Activated CD4-positive, CD25-positive, alpha-beta regulatory T cell treated with anti-CD3 and anti-CD28 coated beads, Interleukin-2, amount 50 U/mL, for 24 hours (primary cell): Measurements from ENCODE around the gene QSOX1.

Experiments
- ATAC-seq, 2 donors: fragments of 150-1000 bp; cut with Tn5 transposase; one replicate each; pipeline ENCODE4 v1.10.0; 2021; ENCODE audit warnings: mild to moderate bottlenecking in 1 of 2, moderate library complexity in 1 of 2

QSOX1 gene

DNA sequence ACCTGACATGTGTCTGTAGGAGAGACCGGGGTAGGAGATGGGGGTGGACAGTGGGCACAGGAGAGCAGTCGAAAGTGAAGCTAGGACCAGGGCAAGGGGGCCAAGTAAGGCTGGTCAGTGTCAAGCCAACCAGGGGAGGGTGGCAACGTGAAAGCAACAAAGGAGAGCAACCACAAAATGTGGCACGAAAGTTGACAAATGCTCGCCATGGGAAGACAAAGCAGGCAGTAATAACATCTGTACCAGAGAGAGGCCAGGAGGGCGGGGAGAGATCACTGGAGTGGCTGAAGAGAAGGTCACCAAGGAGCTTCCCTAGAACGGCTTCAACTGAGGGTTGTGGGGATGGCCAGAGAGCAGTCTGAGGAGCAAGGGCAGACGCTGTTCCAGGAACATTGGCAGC lies 17.0 kb downstream of the QSOX1 start:
- no peak for ATAC-seq

DNA sequence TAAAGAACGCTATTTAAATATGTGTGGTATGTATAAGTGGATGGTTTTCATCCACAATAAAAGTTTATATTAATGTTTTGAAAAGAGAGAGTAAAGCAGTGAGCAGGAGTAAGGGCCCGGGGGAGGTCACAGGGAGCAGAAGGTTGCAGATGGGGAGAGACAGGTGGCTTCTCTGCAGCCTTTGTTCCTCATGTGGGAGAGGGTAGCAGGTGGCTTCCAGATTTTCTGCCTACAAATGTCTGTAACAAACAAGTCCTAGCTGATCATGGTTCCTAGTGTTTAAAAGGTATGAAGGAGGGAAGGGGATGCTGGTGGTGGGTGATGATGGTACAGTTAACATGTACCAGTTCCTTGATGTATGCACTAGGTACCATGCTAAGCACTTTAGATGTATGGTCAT lies 18.8 kb downstream of the QSOX1 start:
- no peak for ATAC-seq

- no peak for ATAC-seq
Measured at GRCh38 chr1:180173952-180174351, 19.3 kb downstream of the QSOX1 start.

GRCh38 chr1:180175291-180175690 lies 20.6 kb downstream of the QSOX1 start:
- no peak for ATAC-seq

GRCh38 chr1:180175806-180176205 lies 21.1 kb downstream of the QSOX1 start:
- no peak for ATAC-seq

DNA sequence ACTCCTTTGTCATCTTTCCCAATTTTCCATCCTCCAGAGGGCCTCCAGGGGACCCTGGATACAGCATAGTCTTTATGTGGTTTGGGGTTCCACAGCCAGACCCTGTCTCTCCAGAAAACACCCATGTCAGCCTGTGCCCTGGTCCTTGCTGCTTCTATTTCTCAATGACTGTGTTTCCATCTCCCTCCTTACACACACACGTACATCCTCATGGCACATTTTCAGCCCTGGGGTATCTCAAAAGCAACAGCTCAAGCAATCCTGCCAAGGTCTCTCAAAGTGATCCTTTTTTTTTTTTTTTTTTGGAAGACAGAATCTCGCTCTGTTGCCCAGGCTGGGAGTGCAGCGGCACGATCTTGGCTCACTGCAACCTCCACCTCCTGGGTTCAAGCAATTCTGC lies 22.3 kb downstream of the QSOX1 start:
- no peak for ATAC-seq

- no peak for ATAC-seq
Measured at GRCh38 chr1:180177931-180178330, 23.3 kb downstream of the QSOX1 start.

DNA sequence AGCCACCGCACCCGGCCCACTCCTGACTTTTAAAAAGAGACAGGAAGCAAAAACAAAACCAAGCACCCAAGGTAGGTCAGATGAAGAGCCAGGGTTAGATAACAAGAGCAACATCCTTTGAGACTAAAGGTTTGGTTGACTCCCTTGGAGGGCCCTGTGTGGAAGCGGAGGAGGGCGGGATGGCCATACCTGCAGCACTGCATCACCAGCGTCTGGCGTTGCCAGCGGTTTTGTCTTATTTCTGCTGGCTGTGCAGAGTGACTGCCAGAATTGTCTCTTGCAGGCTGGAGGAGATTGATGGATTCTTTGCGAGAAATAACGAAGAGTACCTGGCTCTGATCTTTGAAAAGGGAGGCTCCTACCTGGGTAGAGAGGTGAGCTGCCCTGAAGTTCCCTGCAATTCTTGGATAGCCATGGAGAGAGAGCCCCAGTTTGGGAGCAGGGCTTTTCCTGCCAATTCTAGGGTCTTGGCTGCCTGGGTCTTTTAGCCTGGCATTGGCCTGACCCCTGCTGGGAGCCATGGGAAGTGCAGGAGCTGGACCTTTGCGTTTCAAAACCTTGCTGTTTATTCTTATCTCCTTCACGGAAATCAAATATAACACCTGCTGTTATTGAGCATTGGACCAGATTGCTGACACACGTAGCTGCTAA lies 24.0 kb downstream of the QSOX1 start:
- no peak for ATAC-seq

DNA sequence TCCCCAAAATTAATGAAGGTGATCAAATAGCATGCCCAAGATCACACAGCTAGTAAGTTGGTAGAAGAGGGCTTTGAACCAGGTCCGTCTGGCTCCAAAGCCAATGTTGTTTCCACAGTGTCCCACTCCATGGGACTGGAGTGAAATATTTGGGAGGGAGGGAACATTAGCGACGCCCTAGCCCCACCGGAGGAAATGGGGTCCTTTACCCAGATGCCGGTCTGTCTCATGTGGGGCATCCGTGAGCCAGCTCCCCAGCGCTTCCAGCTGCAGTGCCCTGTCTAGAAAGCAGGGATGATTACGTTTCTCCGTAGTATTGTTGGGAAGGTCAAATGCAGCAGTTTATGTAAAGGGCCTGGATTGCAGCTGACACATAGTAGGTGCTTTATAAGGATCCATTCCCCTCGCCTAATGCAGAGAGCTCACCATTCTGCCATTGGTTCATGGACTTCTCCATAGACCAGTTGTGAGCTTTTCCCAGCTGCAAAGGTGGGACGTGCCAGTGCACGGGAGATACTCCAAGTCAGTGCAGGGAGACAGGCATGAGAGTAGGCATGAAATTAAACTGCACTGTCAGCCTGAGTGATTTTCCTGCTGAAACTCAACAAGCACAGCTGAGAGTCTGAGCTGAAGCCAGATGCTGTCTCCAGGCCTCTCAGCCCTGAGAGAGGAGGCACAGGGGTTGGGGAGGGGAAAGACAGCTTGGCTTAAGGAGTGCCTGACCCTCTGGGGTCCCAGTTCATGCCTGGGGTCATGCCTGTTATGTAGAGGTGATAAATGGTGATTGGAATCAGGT lies 24.7 kb downstream of the QSOX1 start:
- no peak for ATAC-seq

DNA sequence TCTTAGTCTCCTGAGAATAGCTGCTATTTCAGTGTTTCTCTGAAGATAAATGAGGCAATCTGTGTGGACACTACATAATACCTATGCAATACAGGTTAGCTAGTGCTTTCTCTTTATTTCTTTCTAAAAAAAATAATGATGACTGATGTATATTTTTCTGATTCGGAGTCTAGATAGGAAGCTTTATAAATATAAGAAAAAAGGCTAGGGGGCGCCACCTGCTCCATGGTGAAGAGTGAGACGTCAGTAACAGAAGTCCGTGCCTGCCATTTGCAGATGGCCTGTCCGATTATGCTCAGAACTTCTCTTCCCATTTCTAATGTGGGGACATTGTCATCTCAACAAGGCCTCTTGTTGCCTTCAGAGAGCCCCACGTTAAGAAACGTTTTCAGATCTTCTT lies 26.4 kb downstream of the QSOX1 start:
- ATAC-seq = no peak

DNA sequence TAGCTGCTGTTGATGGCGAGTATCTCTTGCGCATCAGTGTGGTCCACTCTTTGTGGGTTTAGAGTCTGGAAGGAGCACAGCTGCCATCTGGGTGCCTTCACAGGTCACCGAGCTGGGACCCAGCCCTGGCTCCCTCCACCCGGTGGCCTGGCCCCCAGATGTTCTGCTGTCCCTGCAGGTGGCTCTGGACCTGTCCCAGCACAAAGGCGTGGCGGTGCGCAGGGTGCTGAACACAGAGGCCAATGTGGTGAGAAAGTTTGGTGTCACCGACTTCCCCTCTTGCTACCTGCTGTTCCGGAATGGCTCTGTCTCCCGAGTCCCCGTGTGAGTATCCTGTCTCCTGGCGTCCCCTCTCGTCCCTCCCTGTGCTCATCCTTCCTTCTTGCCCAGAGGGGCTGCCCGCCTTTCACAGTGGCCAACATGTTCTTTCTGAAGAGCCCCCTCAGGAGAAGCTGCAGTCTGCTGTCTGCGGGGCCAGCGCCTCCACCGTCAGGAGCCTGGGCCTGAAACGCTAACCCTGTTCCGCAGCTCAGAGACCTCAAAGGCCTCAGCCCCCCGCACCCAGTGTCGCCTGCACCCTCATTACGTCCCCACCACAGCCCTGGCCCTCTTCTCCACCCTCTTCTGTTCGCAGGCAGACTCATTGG lies 27.4 kb downstream of the QSOX1 start:
- no peak for ATAC-seq

DNA sequence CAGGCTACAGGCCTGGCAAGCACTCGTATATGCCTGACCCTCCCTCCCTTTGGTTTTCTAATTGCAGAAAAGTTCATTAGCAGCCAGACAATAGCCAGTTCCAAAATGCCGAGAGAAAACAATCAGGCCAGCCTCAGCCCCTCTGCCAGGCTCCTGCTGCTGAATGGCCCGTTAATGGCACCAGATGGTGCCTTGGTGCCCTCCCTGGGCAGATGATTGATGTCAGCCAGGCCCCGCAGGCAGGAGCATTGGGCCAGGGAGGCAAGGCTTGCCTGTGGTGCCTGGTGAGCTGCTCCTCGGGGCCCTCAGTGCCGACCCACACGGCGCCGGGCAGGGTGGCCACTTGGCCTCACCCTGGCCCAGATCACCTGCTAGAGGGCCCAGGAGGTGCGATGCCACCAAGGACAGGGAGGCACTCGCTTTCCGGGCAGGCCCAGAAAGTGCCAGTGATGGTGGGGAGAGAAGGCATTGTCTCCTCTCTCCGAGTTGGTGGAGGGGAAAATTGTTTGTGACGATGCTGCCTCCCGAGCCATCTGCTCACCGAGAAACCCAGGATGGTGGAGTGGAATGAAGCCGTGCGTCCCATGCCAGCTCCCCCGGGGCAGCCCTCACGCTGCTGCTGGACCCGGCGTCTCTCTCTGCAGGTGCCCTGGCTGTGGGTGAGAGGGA lies 28.1 kb downstream of the QSOX1 start:
- no peak for ATAC-seq

DNA sequence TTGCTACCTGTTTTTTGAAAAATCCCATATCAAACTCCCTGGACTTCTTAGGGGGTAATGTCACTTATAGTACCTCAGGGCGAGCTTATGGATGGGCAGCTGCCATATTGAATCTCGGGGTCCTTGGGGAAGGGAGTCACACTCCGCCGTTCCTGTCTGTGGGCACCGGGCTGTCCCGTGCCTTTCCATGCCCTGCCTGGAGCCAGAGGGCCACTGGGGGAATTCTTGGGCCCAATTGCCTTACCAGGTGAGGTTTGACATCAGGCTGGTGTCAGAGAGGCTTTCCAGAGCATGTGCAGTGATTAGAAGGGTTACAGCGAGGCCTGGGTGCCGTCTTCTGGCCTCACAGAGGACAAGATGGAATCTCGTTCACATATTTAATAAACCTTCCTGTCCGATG lies 28.8 kb downstream of the QSOX1 start:
- no peak for ATAC-seq

DNA sequence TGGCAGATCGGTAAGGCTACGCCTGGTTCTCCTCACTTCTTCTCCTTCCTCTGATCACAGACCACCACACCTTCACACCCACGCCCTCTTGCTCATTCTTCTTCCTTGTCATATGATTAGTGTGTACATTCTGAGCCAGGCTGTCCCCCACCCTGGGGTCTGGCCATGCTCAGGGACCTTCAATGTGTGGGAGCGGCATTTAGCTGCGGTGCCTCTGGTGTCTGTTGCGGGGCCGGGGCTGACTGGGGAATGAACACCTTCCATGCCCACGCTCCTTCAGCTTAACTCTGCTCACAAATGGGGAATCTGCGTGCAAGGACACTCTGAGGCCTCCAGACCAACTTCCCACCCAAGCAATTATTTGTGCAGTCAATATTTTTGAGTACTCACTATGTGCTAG lies 29.4 kb downstream of the QSOX1 start:
- no peak for ATAC-seq

GRCh38 chr1:180185281-180185680 lies 30.6 kb downstream of the QSOX1 start:
- ATAC-seq = no peak

DNA sequence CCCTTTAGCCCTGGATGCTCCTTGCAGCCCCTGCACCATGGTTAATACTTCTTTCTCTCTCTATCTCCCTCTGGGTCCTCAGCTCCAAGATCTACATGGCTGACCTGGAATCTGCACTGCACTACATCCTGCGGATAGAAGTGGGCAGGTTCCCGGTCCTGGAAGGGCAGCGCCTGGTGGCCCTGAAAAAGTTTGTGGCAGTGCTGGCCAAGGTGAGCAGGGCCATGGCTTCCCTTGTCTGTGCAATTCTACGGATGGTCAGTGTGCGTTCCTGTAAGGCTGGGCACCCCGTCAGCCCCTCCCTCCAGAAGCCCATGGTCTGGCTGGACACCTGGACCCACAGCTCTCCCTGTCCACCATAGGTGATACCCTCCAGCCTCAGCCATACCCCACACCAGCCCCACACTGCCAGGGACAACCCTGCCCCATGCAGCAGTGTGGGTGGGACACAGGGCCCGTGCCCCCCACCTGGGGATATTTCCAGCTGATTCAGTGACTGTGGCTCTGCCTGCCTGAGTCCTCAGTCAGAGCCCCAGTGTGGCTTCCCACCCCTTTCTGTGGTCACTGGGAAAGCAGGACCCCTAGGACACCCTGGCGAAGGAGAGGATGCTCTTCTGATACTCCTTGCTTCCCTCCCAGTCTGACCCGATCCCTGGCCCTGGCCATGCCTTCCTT lies 31.4 kb downstream of the QSOX1 start:
- no peak for ATAC-seq

DNA sequence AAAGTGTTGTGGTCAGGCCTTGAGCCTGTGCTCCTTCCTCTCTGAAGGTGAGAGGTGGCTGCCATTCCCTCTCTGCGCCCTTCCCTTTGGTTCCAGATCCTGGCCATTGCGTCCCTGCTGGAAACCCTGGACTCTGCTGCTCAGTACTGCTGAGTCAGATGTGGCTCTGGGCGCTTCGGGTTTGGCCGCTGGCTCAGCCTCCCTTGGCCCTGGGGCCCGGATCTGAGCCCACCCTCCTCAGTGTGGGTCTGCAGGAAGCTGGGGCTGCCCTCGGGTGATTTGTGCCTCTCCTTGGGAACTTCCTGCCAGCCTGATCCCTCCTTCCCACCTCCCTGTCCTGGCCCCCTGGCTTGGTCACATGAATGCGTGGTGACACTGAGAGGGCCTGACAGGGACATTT lies 32.2 kb downstream of the QSOX1 start:
- no peak for ATAC-seq

DNA sequence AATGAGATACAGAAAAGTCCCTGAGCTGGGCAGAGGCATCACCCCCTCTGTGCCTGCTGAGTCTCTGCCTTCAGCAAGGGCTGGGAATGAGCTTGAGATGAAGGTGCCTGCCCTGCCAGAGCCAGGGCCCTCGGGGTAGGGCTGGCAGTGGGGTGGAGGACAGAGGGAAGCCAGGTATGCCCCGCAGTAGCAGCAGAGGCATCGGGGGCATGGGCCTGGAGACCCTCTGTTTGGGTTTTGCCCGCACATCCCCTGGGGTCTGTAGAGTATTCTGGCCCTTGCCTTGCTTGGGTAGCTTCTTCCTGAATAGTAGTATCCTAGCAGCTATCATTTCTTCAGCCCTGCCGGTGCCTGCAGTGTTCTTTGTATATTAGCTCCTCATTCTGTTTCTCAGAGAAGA lies 33.0 kb downstream of the QSOX1 start:
- no peak for ATAC-seq

DNA sequence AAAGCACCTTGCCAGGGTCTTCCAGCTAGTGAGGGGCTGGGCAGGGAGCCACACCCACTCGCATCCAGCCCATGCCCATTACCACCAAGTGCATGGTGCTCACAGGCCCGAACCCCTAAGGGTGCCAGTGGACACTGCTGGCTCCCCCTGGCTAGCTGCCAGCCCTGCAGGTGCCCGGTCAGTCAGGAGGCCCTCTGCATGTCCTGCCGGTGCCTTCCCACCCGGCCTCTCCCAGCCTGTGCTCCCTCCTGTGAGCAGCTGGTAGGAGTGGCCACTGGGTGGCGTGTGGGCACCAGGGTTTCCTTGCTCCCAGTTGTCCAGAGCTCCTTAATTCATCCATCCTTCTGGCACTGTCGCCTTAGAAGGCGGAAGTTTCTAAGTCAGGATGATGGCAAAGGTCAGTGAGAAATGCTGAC lies 33.4 kb downstream of the QSOX1 start:
- ATAC-seq = no peak

- ATAC-seq = no peak
Measured at GRCh38 chr1:180188684-180189175, 34.1 kb downstream of the QSOX1 start.

DNA sequence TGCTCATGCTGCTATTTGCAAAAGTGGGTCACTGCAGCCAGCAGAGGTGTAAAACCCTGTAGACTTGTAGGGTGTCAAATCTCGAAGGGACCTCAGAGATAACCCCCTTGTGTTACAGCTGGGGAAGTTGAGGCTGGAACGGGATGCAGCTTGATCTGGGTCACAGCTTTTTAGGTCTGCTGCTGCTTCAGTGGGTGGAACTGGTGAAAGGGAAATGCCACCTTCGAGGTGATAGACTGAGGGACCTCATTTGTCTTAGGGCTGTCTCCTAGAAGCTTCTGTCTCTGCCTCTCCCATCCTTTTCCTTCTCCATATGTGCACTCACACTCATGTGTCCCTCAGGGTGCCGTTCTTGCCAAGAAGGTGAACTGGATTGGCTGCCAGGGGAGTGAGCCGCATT lies 35.4 kb downstream of the QSOX1 start:
- no peak for ATAC-seq

DNA sequence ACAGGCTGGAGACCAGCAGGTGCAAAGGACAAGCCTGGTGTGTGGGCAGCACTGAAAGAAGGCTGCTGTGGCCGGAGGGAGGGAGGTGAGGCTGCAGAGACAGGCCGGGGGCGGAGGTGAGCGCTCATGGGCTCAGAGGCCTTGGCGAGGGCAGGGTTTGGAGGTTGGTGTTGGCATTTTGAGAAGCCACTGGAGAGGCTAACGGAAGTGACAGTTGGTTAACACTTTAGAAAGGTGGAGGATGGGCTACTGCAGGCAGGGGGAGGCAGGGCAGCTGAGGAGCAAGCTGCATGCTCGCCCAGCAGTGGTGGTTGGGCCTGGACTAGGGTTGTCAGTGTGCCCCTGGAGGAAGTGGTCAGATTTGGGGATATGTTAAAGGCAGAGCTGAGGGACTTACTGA lies 37.5 kb downstream of the QSOX1 start:
- no peak for ATAC-seq
